Tibial nerve (tissue), 3 donors: ENCODE data around the gene HTRA1.

Experiments used
- CTCF ChIP-seq, 5 experiments: fragments of 200-600 bp in 3 of 5; fragments of 450-650 bp in 2 of 5; sonication (generic) in 3 of 5; IDR thresholded peaks; one replicate each; pipeline ENCODE4 v1.5.1; 2016 to 2019; ENCODE audit warnings: antibody characterized with exemption in 5 of 5, mild to moderate bottlenecking in 3 of 5, moderate library complexity in 2 of 5
- POLR2A ChIP-seq, 2 donors: fragments of 450-650 bp; IDR thresholded peaks; one replicate each; pipeline ENCODE4 v1.6.1; 2017; ENCODE audit warnings: antibody characterized with exemption in 2 of 2, mild to moderate bottlenecking in 2 of 2, moderate library complexity in 2 of 2

GRCh38 chr10:122508021-122508420, 46.7 kb downstream of the HTRA1 start:
- no peak for TF ChIP-seq CTCF (IDR thresholded peaks at IDR 0.05)
- TF ChIP-seq POLR2A (IDR thresholded peaks at IDR 0.05): no peak
